Smooth muscle cell (in vitro differentiated cells): ENCODE data around the gene PSG7. TPM values are rescaled to one million over a fixed set of nuclear protein-coding genes. Genes with fewer than 3 reads are reported as not detected.
"Not testable (repeated sequence)": the region's sequence is repeated elsewhere in the genome, so short reads cannot be mapped to it uniquely, and the experiment has no call there.

Experiments
- DNase-seq: peaks from one replicate; lab custom pipeline; 2025; ENCODE audit not compliant: unreplicated experiment; lab: John Stamatoyannopoulos, UW
- H2AFZ ChIP-seq: fragments of 200-600 bp; sonication (generic); 2 replicates; pipeline ENCODE4 v1.6.0; 2016; ENCODE audit warnings: antibody characterized with exemption, low read depth, mild to moderate bottlenecking
- H3F3A ChIP-seq: fragments of 200-600 bp; sonication (generic); 2 replicates; pipeline ENCODE4 v1.6.0; 2017; ENCODE audit warnings: antibody characterized with exemption, low read depth
- H3K27ac ChIP-seq: fragments of 200-600 bp; sonication (generic); 2 replicates; pipeline ENCODE4 v1.5.1; 2016; ENCODE audit warnings: low read depth, mild to moderate bottlenecking
- H3K27me3 ChIP-seq: fragments of 200-600 bp; sonication (generic); 2 replicates; pipeline ENCODE4 v1.6.1; 2016; ENCODE audit warnings: low read depth, mild to moderate bottlenecking
- H3K36me3 ChIP-seq: fragments of 200-600 bp; sonication (generic); 2 replicates; pipeline ENCODE4 v1.5.1; 2016; ENCODE audit warnings: low read depth
- H3K4me1 ChIP-seq: fragments of 200-600 bp; sonication (generic); 2 replicates; pipeline ENCODE4 v1.5.1; 2016; ENCODE audit warnings: low read depth
- H3K4me2 ChIP-seq: fragments of 200-600 bp; sonication (generic); 2 replicates; pipeline ENCODE4 v1.6.0; 2016; ENCODE audit warnings: mild to moderate bottlenecking
- H3K4me3 ChIP-seq: fragments of 200-600 bp; sonication (generic); 2 replicates; pipeline ENCODE4 v1.5.1; 2016; ENCODE audit warnings: mild to moderate bottlenecking
- H3K79me2 ChIP-seq: fragments of 200-600 bp; sonication (generic); 2 replicates; pipeline ENCODE4 v1.6.0; 2016; ENCODE audit warnings: low read depth, mild to moderate bottlenecking
- H3K9ac ChIP-seq: fragments of 200-600 bp; sonication (generic); 2 replicates; pipeline ENCODE4 v1.6.0; 2016; ENCODE audit warnings: low read depth
- H3K9me3 ChIP-seq: fragments of 200-600 bp; sonication (generic); replicated peaks from 2 replicates; pipeline ENCODE4 v1.5.1; 2016; ENCODE audit warnings: low read depth
- H4K20me1 ChIP-seq: fragments of 200-600 bp; sonication (generic); 2 replicates; pipeline ENCODE4 v1.6.0; 2016; ENCODE audit warnings: low read depth
- CTCF ChIP-seq: fragments of 200-600 bp; sonication (generic); IDR thresholded peaks from 2 replicates; pipeline ENCODE4 v1.5.1; 2017; ENCODE audit warnings: borderline replicate concordance, mild to moderate bottlenecking, antibody characterized with exemption; ENCODE audit not compliant: insufficient read depth, poor library complexity, severe bottlenecking
- WGBS: methylation state at CpG from one replicate; pipeline ENCODE4 v1.1.7; 2016; ENCODE audit warnings: low lambda C conversion rate; 5-methylcytosine and 5-hydroxymethylcytosine counted together
- polyA plus RNA-seq: library from polyadenylated mRNA; unstranded; fragments of >200 nt; fragmentation: Nextera tagmentation; extraction: Ambion mirVana; gene quantifications from 2 replicates; pipeline ENCODE4 v1.2.1, GENCODE V29; 2016
- total RNA-seq: library from RNA; depleted of rRNA; stranded (reverse); fragments of >200 nt; gene quantifications from 2 replicates; pipeline ENCODE4 v1.2.3, GENCODE V29; 2014

Gene PSG7
- total RNA-seq (not detected in 2 replicates), polyA plus RNA-seq (not detected in 2 replicates)

GRCh38 chr19:42937107-42937506, at the start of gene PSG7:
PSG7 (minus strand) TSS chr19:42937207; CDS start chr19:42937076, 131 bp downstream.
- not testable (repeated sequence) for H3K27me3 ChIP-seq, H3F3A ChIP-seq, H3K4me2 ChIP-seq, H3K4me1 ChIP-seq, H3K9ac ChIP-seq, H3K27ac ChIP-seq, H2AFZ ChIP-seq, H3K9me3 ChIP-seq, DNase-seq, H3K36me3 ChIP-seq, H3K4me3 ChIP-seq, H3K79me2 ChIP-seq, H4K20me1 ChIP-seq
- 40% methylated on average over 3 of the region's 3 CpGs for WGBS

- Histone ChIP-seq H3K4me3 (no peak overlapping the region), H3K4me1 (no peaks in the 10 kb centered on the region), H3K36me3 (no peaks in the 10 kb centered on the region), H3F3A (no peaks in the 10 kb centered on the region), H4K20me1 (no peaks in the 10 kb centered on the region), H3K79me2 (no peaks in the 10 kb centered on the region), H3K9ac (no peak overlapping the region), H2AFZ (no peak overlapping the region), H3K9me3 (no peaks in the 10 kb centered on the region), H3K4me2 (no peak overlapping the region), H3K27ac (no peak overlapping the region), H3K27me3 (no peaks in the 10 kb centered on the region)
- 44% methylated on average over 4 of the region's 4 CpGs for WGBS
- DNase-seq, result no peak
- no peak for TF ChIP-seq CTCF
Measured at GRCh38 chr19:42985588-42985987, 48.6 kb upstream of the PSG7 start.

GRCh38 chr19:42982111-42982510, 45.1 kb upstream of the PSG7 start:
- H2AFZ ChIP-seq, H3K4me1 ChIP-seq, H3K27ac ChIP-seq, H3K27me3 ChIP-seq, H3K9ac ChIP-seq, H3K36me3 ChIP-seq, H3K79me2 ChIP-seq, DNase-seq, H3K4me3 ChIP-seq, H3F3A ChIP-seq, H3K9me3 ChIP-seq, H3K4me2 ChIP-seq, H4K20me1 ChIP-seq: not testable (repeated sequence)

- not testable (repeated sequence) for H3K27ac ChIP-seq, H3K9ac ChIP-seq, H2AFZ ChIP-seq, H3K9me3 ChIP-seq, H3K4me3 ChIP-seq, H3K4me1 ChIP-seq, H3K4me2 ChIP-seq, H3K36me3 ChIP-seq, DNase-seq, H3K79me2 ChIP-seq, H3K27me3 ChIP-seq, H4K20me1 ChIP-seq, H3F3A ChIP-seq
- WGBS, result 82% methylated on average over 5 of the region's 5 CpGs
Measured at GRCh38 chr19:42971451-42971850, 34.4 kb upstream of the PSG7 start.

- 86% methylated on average over 2 of the region's 2 CpGs for WGBS
- Histone ChIP-seq H3K4me3 (no peak overlapping the region), H3F3A (no peaks in the 10 kb centered on the region), H3K27me3 (no peaks in the 10 kb centered on the region), H2AFZ (no peak overlapping the region), H4K20me1 (no peaks in the 10 kb centered on the region), H3K79me2 (no peaks in the 10 kb centered on the region), H3K27ac (no peak overlapping the region), H3K36me3 (no peaks in the 10 kb centered on the region), H3K4me1 (no peaks in the 10 kb centered on the region), H3K4me2 (no peak overlapping the region), H3K9ac (no peak overlapping the region), H3K9me3 (no peaks in the 10 kb centered on the region)
- no peak for TF ChIP-seq CTCF
- no peak for DNase-seq
Measured at GRCh38 chr19:42965176-42965575, 28.2 kb upstream of the PSG7 start.
